H1 (cell line): ENCODE data around the gene CAMK2G. TPM values are rescaled to one million over a fixed set of nuclear protein-coding genes. Genes with fewer than 3 reads are reported as not detected.

Experiments used
- CTCF ChIA-PET: fragments of 300-600 bp; sonication (Branson Sonifier 250); formaldehyde crosslinking; loops from one replicate; lab custom pipeline; 2021; ENCODE audit not compliant: partially characterized antibody; lab: Charles Lee
- POLR2A ChIA-PET: fragments of 300-600 bp; sonication (Branson Sonifier 250); formaldehyde crosslinking; loops from one replicate; lab custom pipeline; 2021; ENCODE audit warnings: inconsistent platforms; ENCODE audit not compliant: partially characterized antibody; lab: Charles Lee
- DNase-seq, 2 experiments: peaks; one replicate each; pipeline versions ENCODE4 v3.0.0 to v3.0.0-alpha.2; 2010 to 2022; ENCODE audit warnings: low spot score in 2 of 2, low read depth in 1 of 2, mixed read lengths in 1 of 2
- FAIRE-seq: peaks from 2 replicates; lab custom pipeline; 2011; peaks lifted over from hg19 to GRCh38; lab: Jason Lieb, UNC
- H2AFZ ChIP-seq: 2 replicates; pipeline ENCODE4 v1.8.1; 2012; ENCODE audit warnings: low read length, inconsistent platforms
- H2AK5ac ChIP-seq: 2 replicates; pipeline ENCODE4 v1.6.1; 2013; ENCODE audit warnings: low read depth, low read length
- H2BK120ac ChIP-seq: replicated peaks from 2 replicates; pipeline ENCODE3; 2013; ENCODE audit warnings: low read depth, low read length, inconsistent platforms
- H2BK12ac ChIP-seq: 2 replicates; pipeline ENCODE4 v1.6.1; 2013; ENCODE audit warnings: low read depth, low read length
- H2BK15ac ChIP-seq: 2 replicates; pipeline ENCODE4 v1.6.1; 2013; ENCODE audit warnings: low read length
- H2BK20ac ChIP-seq: 2 replicates; pipeline ENCODE4 v1.6.1; 2013; ENCODE audit warnings: low read length
- H2BK5ac ChIP-seq: 2 replicates; pipeline ENCODE4 v1.6.1; 2013; ENCODE audit warnings: low read depth, low read length
- H3K14ac ChIP-seq: 2 replicates; pipeline ENCODE4 v1.6.1; 2013; ENCODE audit warnings: inconsistent platforms; ENCODE audit not compliant: insufficient read length
- H3K18ac ChIP-seq: 2 replicates; pipeline ENCODE4 v1.6.1; 2013; ENCODE audit warnings: low read length; ENCODE audit errors: extremely low read depth
- H3K23ac ChIP-seq: 2 replicates; pipeline ENCODE4 v1.6.1; 2013; ENCODE audit warnings: inconsistent platforms; ENCODE audit not compliant: insufficient read length
- H3K23me2 ChIP-seq: 2 replicates; pipeline ENCODE4 v1.6.1; 2013; ENCODE audit warnings: low read depth, low read length
- H3K27ac ChIP-seq: 2 replicates; pipeline ENCODE4 v1.6.1; 2011; ENCODE audit warnings: low read depth, low read length, inconsistent platforms
- H3K27me3 ChIP-seq, 4 experiments: replicated peaks in 1 of 4; 1 replicate in 1 of 4; 2 replicates in 3 of 4; pipeline versions ENCODE4 v1.6.1 to v1.8.1; 2011 to 2013; ENCODE audit warnings: low read length in 3 of 4, mild to moderate bottlenecking in 3 of 4, inconsistent platforms in 2 of 4, mixed read lengths in 2 of 4, moderate library complexity in 1 of 4; ENCODE audit not compliant: control insufficient read depth in 3 of 4, insufficient read depth in 3 of 4; ENCODE audit errors: extremely low read depth in 1 of 4
- H3K36me3 ChIP-seq, 4 experiments: 2 replicates each; pipeline versions ENCODE4 v1.6.1 to v1.8.1; 2011 to 2013; ENCODE audit warnings: mild to moderate bottlenecking in 4 of 4, low read length in 3 of 4, moderate library complexity in 2 of 4, control low read depth in 1 of 4, inconsistent platforms in 1 of 4; ENCODE audit not compliant: insufficient read depth in 4 of 4, control insufficient read depth in 2 of 4
- H3K4ac ChIP-seq: replicated peaks from 2 replicates; pipeline ENCODE3; 2013; ENCODE audit warnings: low read length, low read depth, mixed read lengths, inconsistent platforms; ENCODE audit not compliant: insufficient read length
- H3K4me1 ChIP-seq, 4 experiments: replicated peaks in 1 of 4; 1 replicate in 1 of 4; 2 replicates in 3 of 4; pipeline versions ENCODE4 v1.6.1 to v1.8.1; 2011 to 2013; ENCODE audit warnings: low read length in 3 of 4, inconsistent platforms in 2 of 4, mixed read lengths in 1 of 4; ENCODE audit not compliant: insufficient read depth in 4 of 4, control insufficient read depth in 3 of 4
- H3K4me2 ChIP-seq, 2 experiments: 2 replicates each; pipeline versions ENCODE4 v1.6.1 to v1.8.1; 2011 to 2013; ENCODE audit warnings: low read depth in 2 of 2, low read length in 2 of 2, control low read depth in 1 of 2, inconsistent platforms in 1 of 2, mild to moderate bottlenecking in 1 of 2; ENCODE audit not compliant: insufficient read depth in 1 of 2
- H3K4me3 ChIP-seq, 4 experiments: fragments of 200-600, 300-600 bp in 1 of 4; sonication (generic), shearing (Covaris generic), sonication (Bioruptor Twin) in 1 of 4; 2 replicates each; pipeline versions ENCODE4 v1.5.1 to v1.8.1; 2011 to 2016; ENCODE audit warnings: low read length in 4 of 4, low read depth in 3 of 4, control low read depth in 2 of 4, inconsistent platforms in 2 of 4, mild to moderate bottlenecking in 2 of 4, mixed read lengths in 1 of 4, moderate library complexity in 1 of 4; ENCODE audit not compliant: insufficient read depth in 2 of 4; ENCODE audit errors: extremely low read depth in 1 of 4
- H3K56ac ChIP-seq: replicated peaks from 2 replicates; pipeline ENCODE3; 2013; ENCODE audit warnings: low read depth, mild to moderate bottlenecking, mixed read lengths, low read length, inconsistent platforms; ENCODE audit not compliant: insufficient read length
- H3K79me1 ChIP-seq: 2 replicates; pipeline ENCODE4 v1.6.1; 2013; ENCODE audit warnings: low read depth, low read length, control low read depth
- H3K79me2 ChIP-seq, 2 experiments: 2 replicates each; pipeline versions ENCODE4 v1.6.1 to v1.8.1; 2012 to 2013; ENCODE audit warnings: low read length in 2 of 2, mild to moderate bottlenecking in 2 of 2, inconsistent platforms in 1 of 2; ENCODE audit not compliant: insufficient read depth in 2 of 2, control insufficient read depth in 1 of 2
- H3K9ac ChIP-seq, 4 experiments: replicated peaks in 1 of 4; 1 replicate in 1 of 4; 2 replicates in 3 of 4; pipeline versions ENCODE4 v1.6.1 to v1.8.1; 2011 to 2013; ENCODE audit warnings: low read depth in 3 of 4, low read length in 3 of 4, control low read depth in 2 of 4, mild to moderate bottlenecking in 2 of 4, moderate library complexity in 2 of 4, inconsistent platforms in 1 of 4; ENCODE audit errors: extremely low read depth in 1 of 4
- H3K9me3 ChIP-seq, 2 experiments: 2 replicates each; pipeline versions ENCODE4 v1.6.1 to v1.8.1; 2012 to 2013; ENCODE audit warnings: mild to moderate bottlenecking in 2 of 2, moderate library complexity in 2 of 2, control low read depth in 1 of 2, inconsistent platforms in 1 of 2, low read depth in 1 of 2, low read length in 1 of 2, mixed read lengths in 1 of 2; ENCODE audit not compliant: insufficient read depth in 2 of 2
- H4K20me1 ChIP-seq, 2 experiments: replicated peaks in 1 of 2; 2 replicates each; pipeline versions ENCODE3 to v1.8.1; 2011 to 2013; ENCODE audit warnings: inconsistent platforms in 2 of 2, low read length in 2 of 2, mild to moderate bottlenecking in 1 of 2; ENCODE audit not compliant: insufficient read depth in 2 of 2, control insufficient read depth in 1 of 2
- H4K5ac ChIP-seq: 2 replicates; pipeline ENCODE4 v1.6.1; 2013; ENCODE audit warnings: low read length, low read depth, mixed read lengths, inconsistent platforms; ENCODE audit not compliant: insufficient read length
- H4K8ac ChIP-seq: 2 replicates; pipeline ENCODE4 v1.8.0; 2013; ENCODE audit warnings: mild to moderate bottlenecking, moderate library complexity, low read length, inconsistent platforms; ENCODE audit not compliant: insufficient read depth; ENCODE audit errors: extremely low read depth
- H4K91ac ChIP-seq: replicated peaks from 2 replicates; pipeline ENCODE3; 2013; ENCODE audit warnings: low read length, mixed read lengths, inconsistent platforms; ENCODE audit not compliant: insufficient read length
- JUND ChIP-seq: IDR thresholded peaks from 2 replicates; pipeline ENCODE4 v1.6.1; 2011; ENCODE audit warnings: mild to moderate bottlenecking, improper control_type of control experiment, low read length
- WGBS, 2 experiments: shearing (Covaris generic) in 1 of 2; methylation state at CpG; one replicate each; pipeline versions ENCODE4 v1.1.6 to v1.1.7; 2013 to 2015; ENCODE audit warnings: low lambda C conversion rate in 2 of 2, mixed read lengths in 2 of 2, inconsistent platforms in 1 of 2, low coverage in 1 of 2, missing lambda C conversion rate in 1 of 2; ENCODE audit not compliant: insufficient replicate concordance in 2 of 2, insufficient coverage in 1 of 2, insufficient read length in 1 of 2; ENCODE audit errors: extremely low coverage in 1 of 2, missing lambda C conversion rate in 1 of 2; 5-methylcytosine and 5-hydroxymethylcytosine counted together
- polyA plus RNA-seq, 7 experiments: library from polyadenylated mRNA; depleted of rRNA in 3 of 7; stranded (reverse) in 5 of 7; unstranded in 2 of 7; fragments of >200 nt in 5 of 7; fragments of 200-250 nt in 2 of 7; gene quantifications; 1 replicate in 5 of 7; 2 replicates in 1 of 7; 4 replicates in 1 of 7; pipeline versions ENCODE4 v1.2.1 to v1.2.3, GENCODE V29; 2011 to 2013; ENCODE audit warnings: missing spikeins in 2 of 7, mixed read lengths in 2 of 7
- total RNA-seq: library from RNA; stranded (reverse); fragmentation: NEBNext Ultra II Directional; extraction: Animal tissue kit (Norgen Biotek cat#: 25700); gene quantifications from 2 replicates; pipeline ENCODE4 v1.2.1, GENCODE V29; 2021

The CAMK2G gene
- total and polyA plus RNA-seq, 2 of the 8 experiments (the other 6 are each of a cell fraction or from before 2014, with no cell fraction given): 28.9 to 31.7 TPM

DNA sequence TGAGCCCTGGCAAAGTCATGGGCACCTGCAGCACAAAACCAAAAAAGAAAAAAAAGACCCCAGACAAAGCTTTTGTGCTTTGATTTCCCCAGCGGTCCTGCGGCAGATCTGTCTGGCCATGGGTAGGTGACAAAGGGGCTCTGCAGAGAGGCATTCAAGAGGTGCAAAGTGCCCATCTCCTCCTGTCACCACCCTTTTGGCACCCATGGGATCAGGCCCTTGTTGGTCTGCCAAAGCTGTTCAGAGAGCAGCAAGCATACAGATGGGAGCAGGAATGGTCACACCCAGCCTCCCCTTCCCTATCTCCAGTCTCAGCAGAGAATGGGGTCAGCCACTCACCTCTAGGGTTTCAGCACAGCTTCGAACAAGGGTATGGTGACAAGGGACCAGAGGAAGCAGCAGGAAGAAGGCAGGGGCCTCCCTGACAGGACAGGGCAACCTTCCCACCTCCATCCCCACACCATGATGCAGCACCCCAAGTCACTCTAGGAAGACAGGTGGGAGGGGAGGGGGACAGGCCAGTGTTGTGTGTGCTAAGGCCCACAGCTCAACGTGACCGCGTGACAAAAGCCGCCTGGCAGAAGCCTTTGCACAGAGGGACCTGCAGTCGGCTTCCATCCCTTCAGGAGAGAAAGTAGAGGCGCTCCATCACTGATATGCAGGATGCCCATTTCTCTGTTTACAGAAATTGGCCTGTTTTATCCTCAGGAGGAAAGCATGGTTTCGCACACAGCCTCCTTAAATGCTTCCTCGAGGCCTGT, 6.3 kb downstream of the CAMK2G start:
- H4K8ac ChIP-seq: no peak overlapping the region; the same call in 1 of the 2 replicates
- POLR2A ChIA-PET: interaction anchor here (0.7 to 4.2 kb wide), 8 partner anchors 7 to 131 kb away, joined by 3 to 17 read pairs (median 4); no protein-coding TSS in a partner anchor
- no peak overlapping the region for H3K4ac ChIP-seq
- H2BK20ac ChIP-seq: no peak overlapping the region
- H3K79me1 ChIP-seq: peaks cover 32% of the 10 kb centered on the region
- H3K4me1 ChIP-seq: peaks cover 0 to 12% (median 6%) of the 10 kb centered on the region in 4 experiments; a peak in 6 of 7 replicates
- no peak overlapping the region for H2BK15ac ChIP-seq
- peak overlapping the region; percentile 49; the same call in 1 of the 2 replicates for H2AK5ac ChIP-seq
- no peaks in the 10 kb centered on the region for H3K9me3 ChIP-seq
- no peak overlapping the region for H3K4me3 ChIP-seq
- 0 out of 2 replicates have a peak overlapping the region, but pooled peaks have one; percentile 75 for H2BK12ac ChIP-seq
- no peak overlapping the region for H3K4me2 ChIP-seq
- no peak overlapping the region for H3K56ac ChIP-seq
- DNase-seq: no peak
- peaks cover 4 to 32% (median 14%) of the 10 kb centered on the region in 4 experiments; a peak in 6 of 8 replicates for H3K36me3 ChIP-seq
- no peak overlapping the region for H4K5ac ChIP-seq
- no peak overlapping the region for H2AFZ ChIP-seq
- no peak overlapping the region for H3K14ac ChIP-seq
- no peak for TF ChIP-seq JUND
- TF ChIP-seq, all 59 proteins: peak for 0
- H2BK120ac ChIP-seq: no peak overlapping the region
- H3K9ac ChIP-seq: no peak overlapping the region
- no peaks in the 10 kb centered on the region for H3K23me2 ChIP-seq
- H3K27ac ChIP-seq: no peak overlapping the region
- 88% methylated on average over 11 of the region's 11 CpGs; no CpG with 5 or more reads in 1 of the 2 experiments for WGBS, 2 experiments
- no peak overlapping the region for H4K91ac ChIP-seq
- H3K18ac ChIP-seq: no peak overlapping the region; the same call in 1 of the 2 replicates
- peaks cover 16 to 47% of the 10 kb centered on the region in 2 experiments for H4K20me1 ChIP-seq
- H3K23ac ChIP-seq: no peak overlapping the region
- no peak for FAIRE-seq
- no peak overlapping the region for H2BK5ac ChIP-seq
- CTCF ChIA-PET: interaction anchor here (0.8 to 18.1 kb wide), 12 partner anchors 10 to 203 kb away, joined by 3 to 243 read pairs (median 4); partner anchors contain the start of gene CAMK2G
- H3K27me3 ChIP-seq: no peaks in the 10 kb centered on the region
- H3K79me2 ChIP-seq: peaks cover 0 to 61% of the 10 kb centered on the region in 2 experiments; a peak in 3 of 4 replicates
